A549 (cell line): ENCODE results near the gene CFAP97D2. TPM values are rescaled to one million over a fixed set of nuclear protein-coding genes. Genes with fewer than 3 reads are reported as not detected.

Source experiments
- ATAC-seq, 2 experiments: fragments of 200-7000 bp in 1 of 2; fragments of >200 bp in 1 of 2; cut with Nextera tagmentation in 1 of 2; cut with Tn5 transposase in 1 of 2; 3 replicates each; pipeline versions ENCODE4 v1.8.0 to v1.9.1; 2018 to 2020; ENCODE audit warnings: mild to moderate bottlenecking in 1 of 2, moderate library complexity in 1 of 2
- CTCF ChIA-PET: fragments of 300-600 bp; sonication (Branson Sonifier 250); formaldehyde crosslinking; extraction: SDS; loops from one replicate; lab custom pipeline; 2021; ENCODE audit warnings: antibody characterized with exemption, inconsistent platforms; lab: Yijun Ruan, JAX
- POLR2A ChIA-PET: fragments of 350-600 bp; formaldehyde crosslinking; extraction: SDS; loops from one replicate; lab custom pipeline; 2021; ENCODE audit warnings: antibody characterized with exemption, inconsistent platforms; lab: Yijun Ruan, JAX
- DNase-seq, 2 experiments: peaks; one replicate each; pipeline versions ENCODE4 v3.0.0 to v3.0.0-alpha.2; 2011 to 2016; ENCODE audit warnings: low read depth in 1 of 2, low spot score in 1 of 2
- FAIRE-seq: peaks from 2 replicates; lab custom pipeline; 2011; peaks lifted over from hg19 to GRCh38; lab: Jason Lieb, UNC
- H3K27ac ChIP-seq, 2 experiments: fragments of >200 bp; sonication (Bioruptor Twin); formaldehyde crosslinking; 3 replicates each; pipeline ENCODE4 v1.5.1; 2016 to 2017
- H3K4me1 ChIP-seq: fragments of >200 bp; sonication (Bioruptor Twin); formaldehyde crosslinking; 3 replicates; pipeline ENCODE4 v1.6.1; 2016
- H3K4me2 ChIP-seq: fragments of >200 bp; sonication (Bioruptor Twin); formaldehyde crosslinking; 3 replicates; pipeline ENCODE4 v1.6.1; 2016
- H3K4me3 ChIP-seq: fragments of >200 bp; sonication (Bioruptor Twin); formaldehyde crosslinking; 3 replicates; pipeline ENCODE4 v1.5.1; 2016
- H3K9me3 ChIP-seq: fragments of >200 bp; sonication (Bioruptor Twin); formaldehyde crosslinking; 3 replicates; pipeline ENCODE4 v1.6.1; 2016
- CBX2 ChIP-seq: fragments of 200-600 bp; sonication (generic); IDR thresholded peaks from 2 replicates; pipeline ENCODE4 v1.6.1; 2016; ENCODE audit warnings: low read depth, mild to moderate bottlenecking, borderline replicate concordance
- CEBPB ChIP-seq, 2 experiments: fragments of >200 bp in 1 of 2; sonication (Bioruptor Twin) in 1 of 2; formaldehyde crosslinking in 1 of 2; IDR thresholded peaks; 2 replicates each; pipeline ENCODE4 v1.6.1; 2012 to 2016
- CTCF ChIP-seq: fragments of >200 bp; sonication (Bioruptor Twin); formaldehyde crosslinking; IDR thresholded peaks from 3 replicates; pipeline ENCODE4 v1.5.1; 2016
- E2F6 ChIP-seq: IDR thresholded peaks from 2 replicates; pipeline ENCODE4 v1.6.1; 2012; ENCODE audit warnings: low read depth, borderline replicate concordance
- ELK1 ChIP-seq: fragments of 150-350 bp; IDR thresholded peaks from 2 replicates; pipeline ENCODE4 v1.6.1; 2014; ENCODE audit warnings: low read depth, mild to moderate bottlenecking, low read length
- ESRRA ChIP-seq: fragments of 150-350 bp; IDR thresholded peaks from 2 replicates; pipeline ENCODE4 v1.6.1; 2014; ENCODE audit warnings: mild to moderate bottlenecking, low read length, borderline replicate concordance
- FOSL2 ChIP-seq, 2 experiments: fragments of 450-650 bp in 1 of 2; fragments of >200 bp in 1 of 2; sonication (Bioruptor Twin) in 1 of 2; formaldehyde crosslinking; IDR thresholded peaks; 2 replicates each; pipeline versions ENCODE4 v1.5.0 to v1.6.1; 2016 to 2020; ENCODE audit warnings: mild to moderate bottlenecking in 1 of 2, moderate library complexity in 1 of 2
- GATA3 ChIP-seq: IDR thresholded peaks from 2 replicates; pipeline ENCODE4 v1.6.1; 2012; ENCODE audit warnings: borderline replicate concordance
- HDAC2 ChIP-seq: fragments of 200-600 bp; sonication (generic); IDR thresholded peaks from 2 replicates; pipeline ENCODE4 v1.6.1; 2016
- HEYL ChIP-seq: fragments of 250-450 bp; sonication (Bioruptor Pico); IDR thresholded peaks from 2 replicates; pipeline ENCODE4 v1.8.0; 2021; ENCODE audit warnings: mild to moderate bottlenecking, moderate library complexity
- JUN ChIP-seq, 2 experiments: fragments of >200 bp; sonication (Bioruptor Twin); formaldehyde crosslinking; IDR thresholded peaks; 2 replicates in 1 of 2; 3 replicates in 1 of 2; pipeline ENCODE4 v1.6.1; 2016 to 2017
- PHF8 ChIP-seq: fragments of 200-600 bp; sonication (generic); IDR thresholded peaks from 2 replicates; pipeline ENCODE4 v1.6.1; 2016; ENCODE audit warnings: low read depth, mild to moderate bottlenecking, antibody characterized with exemption, moderate library complexity, borderline replicate concordance
- RARB ChIP-seq: fragments of 250-450 bp; sonication (Bioruptor Pico); IDR thresholded peaks from 2 replicates; pipeline ENCODE4 v1.8.0; 2021; ENCODE audit warnings: mild to moderate bottlenecking, moderate library complexity
- REST ChIP-seq: fragments of 200-600 bp; sonication (generic); IDR thresholded peaks from 2 replicates; pipeline ENCODE4 v1.6.1; 2016; ENCODE audit warnings: antibody characterized with exemption, mild to moderate bottlenecking, moderate library complexity
- RFX5 ChIP-seq: fragments of 450-650 bp; IDR thresholded peaks from 2 replicates; pipeline ENCODE4 v1.7.1; 2014; ENCODE audit warnings: antibody characterized with exemption, mild to moderate bottlenecking, moderate library complexity
- SREBF2 ChIP-seq: fragments of 450-650 bp; IDR thresholded peaks from 2 replicates; pipeline ENCODE4 v1.6.1; 2014; ENCODE audit warnings: mild to moderate bottlenecking, moderate library complexity
- USF2 ChIP-seq: fragments of 450-650 bp; IDR thresholded peaks from 2 replicates; pipeline ENCODE4 v1.6.1; 2014; ENCODE audit warnings: antibody characterized with exemption
- ZC3H11A ChIP-seq: fragments of 450-650 bp; IDR thresholded peaks from 2 replicates; pipeline ENCODE4 v1.6.1; 2014; ENCODE audit warnings: antibody characterized with exemption, mild to moderate bottlenecking
- WGBS: methylation state at CpG from one replicate; pipeline ENCODE4 v1.1.6; 2017; ENCODE audit errors: missing lambda C conversion rate; 5-methylcytosine and 5-hydroxymethylcytosine counted together
- polyA plus RNA-seq, 4 experiments: library from polyadenylated mRNA; depleted of rRNA in 3 of 4; stranded (reverse); fragments of >200 nt; fragmentation: RNase III in 1 of 4; extraction: RNeasy Plus Mini Kit Qiagen cat#74134 plus additional on column Dnase treatment in 1 of 4; gene quantifications; 2 replicates in 3 of 4; 3 replicates in 1 of 4; pipeline ENCODE4 v1.2.3, GENCODE V29; 2011 to 2017

CFAP97D2 gene
- polyA plus RNA-seq, 2 of the 4 experiments (the other 2 are of a cell fraction), result not detected

GRCh38 chr13:114136576-114136975, 42.5 kb upstream of the CFAP97D2 start (continued):
- TF ChIP-seq REST (no peak), CTCF (no peak), RARB (no peak), GATA3 (no peak), SREBF2 (no peak), USF2 (no peak)

- H3K4me3 ChIP-seq, result no peak overlapping the region
- peaks cover 7% of the 10 kb centered on the region for H3K4me1 ChIP-seq
- POLR2A ChIA-PET, result no interaction called here
- no peak overlapping the region for H3K27ac ChIP-seq
- no peak overlapping the region for H3K4me2 ChIP-seq
- no peak for ATAC-seq
- TF ChIP-seq HDAC2, result no peak
- H3K9me3 ChIP-seq, result no peaks in the 10 kb centered on the region
- 65% methylated on average over 22 of the region's 25 CpGs for WGBS
- FAIRE-seq, result no peak
- CTCF ChIA-PET, result no interaction called here
- no peak for DNase-seq
These were observed 38.7 kb upstream of the CFAP97D2 start for GRCh38 chr13:114140131-114140905.

- Histone ChIP-seq H3K9me3 (no peaks in the 10 kb centered on the region), H3K4me2 (no peak overlapping the region), H3K27ac (no peak overlapping the region), H3K4me1 (peaks cover 7% of the 10 kb centered on the region), H3K4me3 (no peak overlapping the region)
- ATAC-seq, result no peak
- ChIA-PET POLR2A (no interaction called here), CTCF (no interaction called here)
- DNase-seq, result no peak
- WGBS, result 63% methylated on average over 10 of the region's 10 CpGs
- FAIRE-seq, result no peak
- TF ChIP-seq ZC3H11A (no peak), HEYL (CRISPR knock-in tag) (no peak), ELK1 (no peak), ESRRA (no peak), JUN (IDR thresholded peaks at IDR 0.05) (no peak), E2F6 (no peak), FOSL2 (IDR thresholded peaks at IDR 0.05) (no peak), FOSL2 (CRISPR knock-in tag; IDR thresholded peaks at IDR 0.05) (no peak), PHF8 (no peak), CEBPB (IDR thresholded peaks at IDR 0.05) (no peak), CBX2 (no peak), RARB (no peak), RFX5 (no peak), REST (no peak), CTCF (no peak)
These were observed 38.2 kb upstream of the CFAP97D2 start for GRCh38 chr13:114140906-114141250.
